ENCODE results near the gene TMPRSS11B.
"Not testable (repeated sequence)": the region's sequence is repeated elsewhere in the genome, so short reads cannot be mapped to it uniquely, and the experiment has no call there.

Gene TMPRSS11B

DNA sequence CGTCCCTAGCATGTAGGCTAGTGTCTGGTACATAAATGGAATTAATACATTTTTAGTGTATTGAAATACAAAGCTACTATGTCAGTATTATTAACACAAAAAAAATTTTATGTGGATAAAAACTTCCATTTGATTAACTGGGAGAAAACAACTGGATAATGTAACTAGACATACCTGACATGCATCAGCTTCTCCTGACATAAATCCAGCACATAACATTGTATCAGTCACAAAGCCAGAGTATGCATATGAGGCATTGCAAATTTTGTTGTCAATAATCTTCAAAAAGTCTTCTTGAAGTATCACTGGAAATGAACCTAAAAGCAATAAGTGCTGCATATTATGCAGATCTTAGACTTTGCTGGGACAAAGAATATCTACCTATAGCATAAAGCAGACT lies 16.9 kb downstream of the TMPRSS11B start:
- DNase-seq (ENCODE audit: low read depth in 2 of 2, low spot score in 1 of 2): no peak

DNA sequence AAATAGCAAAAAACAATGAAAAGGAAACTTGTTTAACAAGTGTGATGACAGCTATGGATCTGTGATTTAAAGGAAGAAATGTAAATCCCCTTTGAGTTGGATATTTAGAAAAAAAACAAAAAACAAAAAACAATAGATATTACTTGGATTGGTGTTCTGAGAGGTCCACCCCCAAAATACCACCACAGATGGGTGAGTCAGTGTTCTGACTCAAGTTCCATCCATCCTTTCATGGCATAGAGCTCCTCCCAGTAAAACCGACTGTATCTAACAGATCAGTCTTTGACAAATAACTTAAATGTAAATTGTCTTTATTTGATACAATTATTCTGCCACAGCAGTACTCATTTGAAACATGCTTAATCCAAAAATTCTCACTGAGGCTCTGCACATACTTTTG lies 27.4 kb downstream of the TMPRSS11B start:
- DNase-seq (ENCODE audit: low read depth in 2 of 2, low spot score in 1 of 2): no peak

DNA sequence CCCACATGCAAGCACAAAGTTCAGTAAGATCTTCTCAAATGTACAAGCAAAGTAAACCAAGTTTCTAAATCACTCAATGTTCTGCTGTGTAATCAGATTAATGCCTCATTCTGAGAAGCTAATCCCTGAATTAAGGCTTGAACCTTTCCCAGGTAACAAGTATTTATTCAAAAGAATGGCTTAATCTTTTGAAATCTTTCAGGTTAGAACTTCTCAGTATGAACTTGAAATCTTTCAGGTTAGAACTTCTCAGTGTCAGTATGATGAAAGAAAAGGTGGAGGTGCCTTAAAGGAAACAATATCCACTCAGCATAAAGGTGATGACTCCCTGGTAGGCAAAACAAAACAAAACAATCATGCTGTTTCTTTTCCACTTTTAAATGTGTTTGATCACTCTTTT lies 29.0 kb downstream of the TMPRSS11B start:
- DNase-seq (ENCODE audit: low read depth in 2 of 2, low spot score in 1 of 2): no peak

DNA sequence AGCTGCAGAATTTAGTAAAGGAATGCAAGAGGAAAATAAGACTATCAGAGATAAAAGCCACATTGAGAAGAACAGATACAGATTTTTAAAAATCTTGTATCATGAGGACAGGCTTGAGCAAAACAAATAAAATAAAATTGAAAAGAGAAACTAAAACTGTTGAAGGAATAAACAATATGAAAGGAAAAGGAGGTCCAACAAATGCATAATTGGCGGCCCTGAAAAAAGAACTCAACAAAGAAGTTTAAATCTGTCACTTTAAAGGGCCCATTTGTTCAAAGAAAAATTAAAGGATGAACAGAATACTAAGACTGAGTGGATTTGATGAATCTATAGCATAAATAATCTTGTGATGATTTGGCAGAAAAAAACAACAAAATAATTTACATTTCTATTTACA lies 36.5 kb downstream of the TMPRSS11B start:
- no peak for DNase-seq (ENCODE audit: low read depth in 2 of 2, low spot score in 1 of 2)

DNA sequence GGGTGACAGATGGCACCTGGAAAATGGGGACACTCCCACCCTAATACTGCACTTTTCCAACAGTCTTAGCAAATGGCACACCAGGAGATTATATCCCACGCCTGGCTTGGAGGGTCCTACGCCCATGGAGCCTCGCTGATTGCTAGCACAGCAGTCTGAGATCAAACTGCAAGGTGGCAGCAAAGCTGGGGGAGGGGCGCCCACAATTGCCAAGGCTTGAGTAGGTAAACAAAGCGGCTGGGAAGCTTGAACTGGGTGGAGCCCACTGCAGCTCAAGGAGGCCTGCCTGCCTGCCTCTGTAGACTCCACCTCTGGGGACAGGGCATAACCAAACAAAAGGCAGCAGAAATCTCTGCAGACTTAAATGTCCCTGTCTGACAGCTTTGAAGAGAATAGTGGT lies 51.2 kb downstream of the TMPRSS11B start:
- not testable (repeated sequence) for DNase-seq (ENCODE audit: low read depth in 2 of 2, low spot score in 1 of 2)

DNA sequence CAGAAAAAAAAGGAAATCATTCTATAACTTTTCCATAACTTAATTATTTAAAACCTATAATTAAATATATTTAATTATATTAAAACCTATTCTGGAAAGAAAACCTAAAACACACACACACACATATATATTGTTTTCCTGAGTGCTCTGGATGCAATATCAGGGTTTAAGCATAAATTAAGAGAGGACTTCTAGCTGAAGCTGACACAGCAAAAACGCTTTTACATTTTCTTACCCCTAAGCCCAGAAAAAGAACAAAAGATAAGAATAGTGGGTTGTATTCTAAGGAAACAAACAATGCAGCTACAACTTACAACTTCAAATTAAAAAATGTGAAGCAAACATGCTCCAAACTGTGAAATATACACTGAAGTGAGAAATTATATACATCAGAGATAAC lies 52.3 kb downstream of the TMPRSS11B start:
- DNase-seq (ENCODE audit: low read depth in 2 of 2, low spot score in 1 of 2): no peak

DNA sequence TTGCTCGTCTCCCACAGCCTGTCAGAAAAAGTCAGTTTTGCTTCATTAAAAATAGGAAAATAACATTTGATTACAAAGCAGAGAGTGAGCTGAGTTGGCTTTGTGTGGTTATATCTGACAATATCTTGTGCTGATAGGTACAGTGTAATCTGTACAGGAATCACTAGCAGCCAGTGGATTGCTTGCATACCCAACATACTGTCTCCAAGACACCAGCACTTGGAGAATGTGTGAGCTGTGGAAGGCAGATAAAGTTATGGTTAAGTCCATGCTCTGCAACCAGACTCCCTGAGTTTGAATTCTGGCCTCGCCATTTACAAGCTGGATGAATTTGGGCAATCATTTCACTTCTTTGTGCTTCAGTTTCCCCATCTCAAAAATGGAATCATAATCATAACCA lies 58.3 kb downstream of the TMPRSS11B start:
- no peak for DNase-seq (ENCODE audit: low read depth in 2 of 2, low spot score in 1 of 2)

DNA sequence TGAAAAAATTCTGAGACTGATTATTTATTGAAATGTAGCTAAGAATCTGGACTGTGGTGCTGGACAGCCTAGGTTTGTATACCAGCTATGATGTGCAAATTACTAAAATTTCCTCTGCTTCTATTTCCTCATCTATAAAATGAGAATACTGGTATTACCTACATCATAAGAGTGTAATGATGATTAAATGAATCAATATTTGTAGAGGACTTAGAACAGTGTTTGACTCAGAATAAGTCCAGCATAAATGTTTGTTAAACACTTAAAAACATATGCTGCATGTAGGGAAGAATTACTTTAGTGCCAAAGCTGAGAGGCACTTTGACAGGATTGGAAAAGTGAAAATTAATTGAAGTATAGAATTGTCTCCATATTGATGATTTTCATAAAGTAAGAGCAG lies 60.6 kb downstream of the TMPRSS11B start:
- DNase-seq (ENCODE audit: low read depth in 2 of 2, low spot score in 1 of 2): no peak

DNA sequence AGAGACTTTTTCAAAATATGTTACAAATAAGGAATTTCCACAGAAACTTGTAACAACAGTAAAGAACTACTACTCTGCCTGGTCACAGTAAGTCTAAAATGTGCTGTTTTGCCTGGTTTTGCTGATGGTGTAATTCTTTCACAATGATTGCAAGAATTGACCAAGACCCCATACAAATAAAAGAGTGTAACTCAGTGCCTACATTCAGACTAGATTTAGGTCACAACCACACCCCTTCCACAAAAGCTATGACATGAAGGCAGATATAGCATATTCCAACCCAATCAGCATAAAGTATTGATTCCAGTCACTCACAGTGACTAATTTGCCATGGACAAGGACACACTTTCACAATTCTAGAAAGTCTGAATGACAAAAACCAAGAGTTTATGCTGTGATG lies 62.1 kb downstream of the TMPRSS11B start:
- no peak for DNase-seq (ENCODE audit: low read depth in 2 of 2, low spot score in 1 of 2)

DNA sequence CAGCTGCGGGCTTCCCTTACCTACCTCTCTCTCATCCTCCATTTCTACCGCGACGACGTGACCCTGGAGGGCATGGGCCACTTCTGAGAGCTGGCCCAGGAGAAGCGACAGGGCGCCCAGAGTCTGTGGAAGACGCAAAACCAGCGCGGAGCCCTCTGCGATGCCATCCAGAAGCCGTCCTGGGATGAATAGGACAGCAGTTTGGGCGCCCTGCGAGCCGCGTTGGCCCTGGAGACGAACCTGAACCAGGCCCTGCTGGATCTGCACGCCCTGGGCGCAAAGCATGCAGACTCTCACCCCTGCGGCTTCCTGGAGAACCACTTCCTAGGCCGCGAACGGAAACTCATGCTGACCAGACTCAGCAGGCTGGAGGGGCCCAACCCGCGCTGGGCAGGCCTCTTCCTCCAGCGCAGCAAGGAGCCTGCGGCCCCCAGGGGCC lies 63.1 kb downstream of the TMPRSS11B start:
- no peak for DNase-seq (ENCODE audit: low read depth in 2 of 2, low spot score in 1 of 2)

DNA sequence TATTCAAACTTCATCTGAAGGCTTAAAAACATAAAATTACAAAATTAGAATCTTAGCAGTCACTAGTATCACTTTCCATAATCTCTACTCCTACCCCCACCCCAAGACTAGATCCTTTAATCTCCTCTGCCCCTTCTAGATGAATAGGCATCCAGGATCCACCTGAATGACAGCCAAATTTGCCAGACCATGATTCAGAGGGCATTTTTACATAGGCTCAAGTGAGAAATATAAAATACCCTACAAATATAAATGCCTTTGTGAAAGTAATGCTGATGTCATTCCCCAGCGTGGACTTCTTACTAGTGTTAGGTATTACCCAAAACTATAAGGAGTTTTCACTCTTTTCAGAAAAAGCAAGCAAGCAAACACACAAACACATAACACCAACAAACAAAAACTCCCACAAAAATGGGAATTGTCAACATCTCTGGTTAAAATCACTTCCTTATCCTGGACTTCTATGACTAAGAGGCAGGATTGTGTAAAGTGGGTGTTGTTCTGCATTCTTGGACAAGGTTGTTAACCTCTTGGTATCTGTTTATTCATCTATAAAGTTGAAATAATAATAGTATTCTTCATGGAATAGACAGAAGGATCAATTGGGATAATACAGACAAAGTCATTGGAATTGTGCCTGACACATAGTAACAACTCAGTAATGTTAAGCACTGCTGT lies 64.5 kb downstream of the TMPRSS11B start:
- DNase-seq (ENCODE audit: low read depth in 2 of 2, low spot score in 1 of 2): no peak

DNA sequence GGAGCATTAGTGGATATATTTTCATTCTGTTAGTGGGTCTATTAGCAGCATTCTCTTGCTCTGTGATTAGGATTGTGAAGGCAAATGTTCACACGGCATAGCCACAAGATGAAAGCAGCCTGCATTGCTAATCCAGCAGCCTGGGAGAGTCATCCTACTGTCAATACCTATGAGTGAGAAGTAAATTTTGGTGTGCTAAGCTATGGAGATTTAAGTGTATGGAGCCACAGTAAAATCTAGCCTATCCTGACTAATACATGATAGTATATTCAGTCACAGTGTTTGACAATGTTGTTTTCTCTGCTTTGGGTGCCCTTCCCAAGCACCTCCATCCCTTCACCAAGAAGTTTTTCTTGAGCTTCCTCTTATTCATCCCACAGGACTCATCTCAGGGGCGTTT lies 68.6 kb downstream of the TMPRSS11B start:
- no peak for DNase-seq (ENCODE audit: low read depth in 2 of 2, low spot score in 1 of 2)
